A673 (cell line): ENCODE measurements around the gene APC2. TPM values are rescaled to one million over a fixed set of nuclear protein-coding genes. Genes with fewer than 3 reads are reported as not detected.

Experiments
- BruUV-seq: library from RNA; stranded (reverse); fragments of 400-500 nt; replicated peaks from 2 replicates; lab custom pipeline; 2021; lab: Mats Ljungman, UMichigan
- CTCF ChIA-PET: fragments of 300-600 bp; sonication (Branson Sonifier 250); formaldehyde crosslinking; loops from one replicate; lab custom pipeline; 2022; ENCODE audit warnings: antibody characterized with exemption; lab: Charles Lee
- POLR2A ChIA-PET: fragments of 300-600 bp; sonication (Branson Sonifier 250); formaldehyde crosslinking; loops from one replicate; lab custom pipeline; 2022; ENCODE audit warnings: antibody characterized with exemption; ENCODE audit not compliant: low non-redundant PET; lab: Charles Lee
- DNase-seq: peaks from one replicate; pipeline ENCODE4 v3.0.0-alpha.2; 2015; ENCODE audit warnings: low spot score
- H3K27ac ChIP-seq: fragments of 200-600 bp; sonication (generic); 2 replicates; pipeline ENCODE4 v1.5.1; 2016; ENCODE audit warnings: mixed run types, low read depth, mild to moderate bottlenecking, mixed read lengths, antibody characterized with exemption, low read length; ENCODE audit not compliant: poor library complexity, severe bottlenecking
- H3K27me3 ChIP-seq: fragments of 200-600 bp; sonication (generic); replicated peaks from 2 replicates; pipeline ENCODE4 v1.6.1; 2017; ENCODE audit warnings: mixed run types, low read depth, mild to moderate bottlenecking, mixed read lengths, antibody characterized with exemption, low read length; ENCODE audit not compliant: insufficient read depth, poor library complexity
- H3K36me3 ChIP-seq: fragments of 200-600 bp; sonication (generic); 2 replicates; pipeline ENCODE4 v1.6.1; 2016; ENCODE audit warnings: mixed run types, mild to moderate bottlenecking, mixed read lengths, antibody characterized with exemption, low read length; ENCODE audit not compliant: insufficient read depth, poor library complexity, severe bottlenecking
- H3K4me1 ChIP-seq: fragments of 200-600 bp; sonication (generic); 2 replicates; pipeline ENCODE4 v1.6.1; 2017; ENCODE audit warnings: mixed run types, mild to moderate bottlenecking, mixed read lengths, antibody characterized with exemption, low read length; ENCODE audit not compliant: insufficient read depth, poor library complexity, severe bottlenecking
- H3K4me3 ChIP-seq: fragments of 200-600 bp; sonication (generic); 2 replicates; pipeline ENCODE4 v1.5.1; 2016; ENCODE audit warnings: low read depth, mixed run types, mild to moderate bottlenecking, mixed read lengths, low read length; ENCODE audit not compliant: poor library complexity, severe bottlenecking
- H3K9me3 ChIP-seq: fragments of 200-600 bp; sonication (generic); 2 replicates; pipeline ENCODE4 v1.6.1; 2016; ENCODE audit warnings: mixed run types, low read depth, mild to moderate bottlenecking, mixed read lengths, antibody characterized with exemption, low read length; ENCODE audit not compliant: poor library complexity, severe bottlenecking
- EZH2 ChIP-seq: fragments of 200-600 bp; sonication (generic); IDR thresholded peaks from 2 replicates; pipeline ENCODE4 v1.6.1; 2017; ENCODE audit warnings: borderline replicate concordance, low read depth, mild to moderate bottlenecking, mixed read lengths, antibody characterized with exemption, low read length; ENCODE audit not compliant: poor library complexity, severe bottlenecking
- intact Hi-C: fragments of 100-400 bp; cut with micrococcal nuclease; formaldehyde crosslinking; loops from one replicate; pipeline ENCODE4 v1.10.0; 2022; ENCODE audit not compliant: unreplicated experiment
- total RNA-seq: library from RNA; stranded (reverse); gene quantifications from 2 replicates; pipeline ENCODE4 v1.2.3, GENCODE V29; 2021
- TF ChIP-seq, protein P1 (sequence below): fragments of 300-800, 200-600 bp; sonication (generic); conservative IDR thresholded peaks from 2 replicates; pipeline ENCODE4 v1.5.1; 2017; ENCODE audit warnings: low read depth, mild to moderate bottlenecking, antibody characterized with exemption, low read length, moderate library complexity, mixed read lengths

APC2 gene
- total RNA-seq, 1 experiment from 2014 or later, result 1.3 TPM

DNA sequence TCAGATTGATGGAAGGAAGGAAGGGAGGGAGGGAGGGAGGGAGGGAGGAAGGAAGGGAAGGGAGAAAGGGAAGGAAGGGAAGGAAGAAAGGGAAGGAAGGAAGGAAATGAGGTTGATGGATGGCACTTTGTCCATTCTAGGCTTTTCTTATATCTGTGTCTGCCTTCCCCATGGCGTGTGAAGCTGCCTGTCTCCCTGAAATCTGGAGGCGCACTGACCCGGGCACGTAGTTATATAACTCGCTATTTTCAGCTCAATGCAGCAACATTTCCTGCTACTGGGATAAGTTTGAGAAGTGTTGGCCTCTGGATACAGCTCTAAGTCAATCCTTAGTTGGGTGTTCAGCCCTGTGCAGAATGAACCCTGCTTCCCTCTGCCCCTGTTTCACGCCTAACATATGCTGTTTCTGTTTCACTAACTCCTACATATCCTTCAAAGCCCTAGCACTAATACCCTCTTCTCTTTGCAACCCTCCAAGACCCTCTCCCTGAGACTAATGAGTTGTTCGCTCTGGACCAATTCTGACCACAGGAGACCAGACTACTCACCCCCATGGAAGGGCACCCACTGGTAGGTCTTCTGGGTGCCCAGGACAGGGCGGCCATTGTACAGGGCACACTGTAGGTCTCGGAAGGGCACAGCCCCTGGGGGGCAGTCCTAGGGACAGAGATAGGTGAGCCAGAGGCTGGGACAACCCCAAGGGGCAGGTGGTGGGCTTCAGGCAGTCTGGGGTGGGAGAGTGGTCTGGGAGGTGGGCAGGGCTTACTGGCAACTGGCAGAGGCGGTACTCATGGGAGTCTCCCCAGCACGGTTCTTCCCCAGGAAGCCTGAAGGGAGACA, 59.9 kb downstream of the APC2 start:
- intact Hi-C loops, result no loop called here
- H3K4me3 ChIP-seq, result no peak overlapping the region
- H3K36me3 ChIP-seq, result no peaks in the 10 kb centered on the region
- ChIA-PET POLR2A (no interaction called here), CTCF (no interaction called here)
- peak; percentile 52 for DNase-seq
- TF ChIP-seq EZH2, result no peak
- TF ChIP-seq, protein P1, sequence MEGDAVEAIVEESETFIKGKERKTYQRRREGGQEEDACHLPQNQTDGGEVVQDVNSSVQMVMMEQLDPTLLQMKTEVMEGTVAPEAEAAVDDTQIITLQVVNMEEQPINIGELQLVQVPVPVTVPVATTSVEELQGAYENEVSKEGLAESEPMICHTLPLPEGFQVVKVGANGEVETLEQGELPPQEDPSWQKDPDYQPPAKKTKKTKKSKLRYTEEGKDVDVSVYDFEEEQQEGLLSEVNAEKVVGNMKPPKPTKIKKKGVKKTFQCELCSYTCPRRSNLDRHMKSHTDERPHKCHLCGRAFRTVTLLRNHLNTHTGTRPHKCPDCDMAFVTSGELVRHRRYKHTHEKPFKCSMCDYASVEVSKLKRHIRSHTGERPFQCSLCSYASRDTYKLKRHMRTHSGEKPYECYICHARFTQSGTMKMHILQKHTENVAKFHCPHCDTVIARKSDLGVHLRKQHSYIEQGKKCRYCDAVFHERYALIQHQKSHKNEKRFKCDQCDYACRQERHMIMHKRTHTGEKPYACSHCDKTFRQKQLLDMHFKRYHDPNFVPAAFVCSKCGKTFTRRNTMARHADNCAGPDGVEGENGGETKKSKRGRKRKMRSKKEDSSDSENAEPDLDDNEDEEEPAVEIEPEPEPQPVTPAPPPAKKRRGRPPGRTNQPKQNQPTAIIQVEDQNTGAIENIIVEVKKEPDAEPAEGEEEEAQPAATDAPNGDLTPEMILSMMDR, result no peak
- no peaks in the 10 kb centered on the region for H3K27me3 ChIP-seq
- H3K27ac ChIP-seq, result no peak overlapping the region
- no TSS peak for BruUV-seq
- no peaks in the 10 kb centered on the region for H3K9me3 ChIP-seq
- H3K4me1 ChIP-seq, result peaks cover 12% of the 10 kb centered on the region

DNA sequence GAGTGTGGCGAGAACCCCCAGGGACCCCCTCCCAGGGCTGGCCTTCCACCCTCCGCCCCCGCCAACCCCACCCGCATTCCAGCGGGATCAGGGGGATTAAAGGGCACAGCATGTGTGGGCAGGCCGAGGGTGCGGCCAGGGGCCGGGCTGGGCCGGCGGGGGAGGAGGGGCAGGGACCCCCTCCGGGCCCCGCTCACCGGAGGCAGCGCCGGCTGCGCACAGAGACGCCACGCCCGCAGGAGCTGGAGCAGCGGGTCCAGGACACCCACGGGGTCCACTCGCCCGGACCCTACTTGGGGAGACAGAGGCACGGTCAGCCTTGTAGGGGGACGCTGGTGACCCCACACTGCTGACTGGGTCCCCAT, 60.5 kb downstream of the APC2 start:
- no peak overlapping the region for H3K4me3 ChIP-seq
- BruUV-seq, result no TSS peak
- H3K4me1 ChIP-seq, result peaks cover 12% of the 10 kb centered on the region
- ChIA-PET CTCF (no interaction called here), POLR2A (no interaction called here)
- H3K27me3 ChIP-seq, result no peaks in the 10 kb centered on the region
- no peaks in the 10 kb centered on the region for H3K36me3 ChIP-seq
- no peaks in the 10 kb centered on the region for H3K9me3 ChIP-seq
- intact Hi-C loops, result no loop called here
- TF ChIP-seq EZH2, result no peak
- TF ChIP-seq, protein P1, result no peak
- no peak for DNase-seq
- H3K27ac ChIP-seq, result no peak overlapping the region

DNA sequence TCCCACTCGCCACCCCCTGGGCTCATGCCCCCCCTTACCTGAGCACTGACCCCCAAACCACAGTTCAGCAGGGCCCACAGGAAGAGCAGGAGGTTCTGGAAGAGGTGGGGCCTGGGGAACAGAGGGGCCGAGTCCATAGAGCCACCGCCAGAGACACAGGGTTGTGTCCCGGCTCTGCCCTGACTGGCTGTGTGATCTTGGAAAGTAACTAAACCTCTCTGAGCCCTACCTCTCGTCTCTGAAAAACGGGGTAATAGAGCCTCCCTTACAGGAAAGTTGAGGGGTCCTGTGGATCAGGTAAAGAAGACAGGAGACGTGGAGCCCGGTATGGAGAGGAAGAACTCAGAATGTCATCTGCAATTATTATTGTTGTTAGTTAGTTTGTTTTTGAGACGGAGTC, 60.9 kb downstream of the APC2 start:
- Histone ChIP-seq H3K9me3 (no peaks in the 10 kb centered on the region), H3K27me3 (no peaks in the 10 kb centered on the region), H3K4me3 (no peak overlapping the region), H3K4me1 (peaks cover 12% of the 10 kb centered on the region), H3K27ac (no peak overlapping the region), H3K36me3 (no peaks in the 10 kb centered on the region)
- POLR2A ChIA-PET, result no interaction called here
- no TSS peak for BruUV-seq
- CTCF ChIA-PET, result no interaction called here
- intact Hi-C loops, result no loop called here
- no peak for DNase-seq
- no peak for TF ChIP-seq EZH2
- TF ChIP-seq, protein P1, result no peak
